HEK293 (cell line): ENCODE data around the gene ASF1B.
"Not testable (repeated sequence)": the region's sequence is repeated elsewhere in the genome, so short reads cannot be mapped to it uniquely, and the experiment has no call there.

ENCODE experiments used
- CTCF ChIA-PET: fragments of 350-600 bp; formaldehyde crosslinking; extraction: SDS; loops from one replicate; lab custom pipeline; 2021; ENCODE audit warnings: antibody characterized with exemption; lab: Yijun Ruan, JAX
- POLR2A ChIA-PET: fragments of 300-600 bp; formaldehyde crosslinking; extraction: SDS; loops from one replicate; lab custom pipeline; 2020; ENCODE audit warnings: antibody characterized with exemption, inconsistent platforms; lab: Yijun Ruan, JAX
- H3K27ac ChIP-seq: fragments of 200-500 bp; sonication (Bioruptor generic); 2 replicates; pipeline ENCODE4 v1.5.1; 2014; ENCODE audit warnings: low read depth, low read length, control low read depth, inconsistent platforms; ENCODE audit errors: extremely low read depth
- H3K36me3 ChIP-seq, 2 experiments: fragments of 200-500 bp in 1 of 2; sonication (Bioruptor generic) in 1 of 2; 1 replicate in 1 of 2; 2 replicates in 1 of 2; pipeline ENCODE4 v1.5.1; 2014 to 2017; ENCODE audit warnings: inconsistent platforms in 2 of 2, low read length in 2 of 2; ENCODE audit not compliant: control insufficient read depth in 2 of 2, insufficient read depth in 1 of 2
- H3K4me1 ChIP-seq: fragments of 200-500 bp; sonication (Bioruptor generic); 2 replicates; pipeline ENCODE4 v1.5.1; 2014; ENCODE audit warnings: mild to moderate bottlenecking, low read length, inconsistent platforms; ENCODE audit not compliant: control insufficient read depth, insufficient read depth
- H3K4me3 ChIP-seq: 2 replicates; pipeline ENCODE4 v1.5.1; 2011; ENCODE audit warnings: low read depth, mild to moderate bottlenecking, control low read depth, low read length, moderate library complexity
- H3K9me3 ChIP-seq: fragments of 200-500 bp; sonication (Bioruptor generic); 2 replicates; pipeline ENCODE4 v1.5.1; 2014; ENCODE audit warnings: low read depth, low read length, inconsistent platforms; ENCODE audit not compliant: control insufficient read depth, insufficient read depth
- EGR2 ChIP-seq: fragments of 450-650 bp; formaldehyde crosslinking; IDR thresholded peaks from 2 replicates; pipeline ENCODE4 v1.5.1; 2016; ENCODE audit warnings: low read depth, missing biosample characterization, missing genetic modification characterization
- GLIS1 ChIP-seq: fragments of 450-650 bp; formaldehyde crosslinking; IDR thresholded peaks from 2 replicates; pipeline ENCODE4 v1.5.1; 2016; ENCODE audit warnings: missing biosample characterization, missing genetic modification characterization
- HOXC10 ChIP-seq: sonication (generic); formaldehyde crosslinking; IDR thresholded peaks from 2 replicates; pipeline ENCODE4 v1.8.1; 2023; ENCODE audit warnings: mild to moderate bottlenecking, missing genetic modification reagents
- PRDM1 ChIP-seq: fragments of 450-650 bp; formaldehyde crosslinking; IDR thresholded peaks from 2 replicates; pipeline ENCODE4; 2016; ENCODE audit warnings: missing biosample characterization, missing genetic modification characterization
- SALL2 ChIP-seq: fragments of 450-650 bp; formaldehyde crosslinking; IDR thresholded peaks from 2 replicates; pipeline ENCODE4 v1.5.0; 2017; ENCODE audit warnings: missing biosample characterization, mild to moderate bottlenecking, missing genetic modification characterization, borderline replicate concordance
- WT1 ChIP-seq: fragments of 450-650 bp; formaldehyde crosslinking; IDR thresholded peaks from 2 replicates; pipeline ENCODE4 v1.5.1; 2016; ENCODE audit warnings: missing biosample characterization, missing genetic modification characterization
- ZBTB17 ChIP-seq: fragments of 450-650 bp; formaldehyde crosslinking; IDR thresholded peaks from 2 replicates; pipeline ENCODE4 v1.5.1; 2016; ENCODE audit warnings: missing biosample characterization, missing genetic modification characterization
- ZBTB49 ChIP-seq: fragments of 450-650 bp; formaldehyde crosslinking; IDR thresholded peaks from 2 replicates; pipeline ENCODE4 v1.5.1; 2016; ENCODE audit warnings: missing biosample characterization, missing genetic modification characterization, low read depth
- ZFHX2 ChIP-seq: fragments of 450-650 bp; formaldehyde crosslinking; conservative IDR thresholded peaks from 2 replicates; pipeline ENCODE4 v1.5.1; 2016; ENCODE audit warnings: missing biosample characterization, missing genetic modification characterization
- ZNF138 ChIP-seq: fragments of 450-650 bp; formaldehyde crosslinking; IDR thresholded peaks from 2 replicates; pipeline ENCODE4 v1.5.1; 2016; ENCODE audit warnings: missing biosample characterization, missing genetic modification characterization, borderline replicate concordance
- ZNF274 ChIP-seq, 2 experiments: fragments of 200-500 bp in 1 of 2; fragments of 450-650 bp in 1 of 2; sonication (Bioruptor generic) in 1 of 2; formaldehyde crosslinking in 1 of 2; IDR thresholded peaks; 2 replicates each; pipeline versions ENCODE4 v1.5.1 to v1.6.1; 2014 to 2016; ENCODE audit warnings: borderline replicate concordance in 1 of 2, inconsistent platforms in 1 of 2, low read length in 1 of 2, missing biosample characterization in 1 of 2, missing genetic modification characterization in 1 of 2
- ZNF341 ChIP-seq: fragments of 450-650 bp; formaldehyde crosslinking; IDR thresholded peaks from 2 replicates; pipeline ENCODE4; 2016; ENCODE audit warnings: low read depth, missing biosample characterization, missing genetic modification characterization
- ZNF366 ChIP-seq: fragments of 450-650 bp; formaldehyde crosslinking; conservative IDR thresholded peaks from 2 replicates; pipeline ENCODE4 v1.5.1; 2016; ENCODE audit warnings: missing biosample characterization, missing genetic modification characterization
- ZNF394 ChIP-seq: fragments of 450-650 bp; formaldehyde crosslinking; IDR thresholded peaks from 2 replicates; pipeline ENCODE4 v1.5.1; 2016; ENCODE audit warnings: missing biosample characterization, missing genetic modification characterization, mild to moderate bottlenecking, moderate library complexity, borderline replicate concordance
- ZNF404 ChIP-seq: fragments of 450-650 bp; formaldehyde crosslinking; IDR thresholded peaks from 2 replicates; pipeline ENCODE4 v1.5.1; 2017; ENCODE audit warnings: missing biosample characterization, missing genetic modification characterization
- ZNF558 ChIP-seq: fragments of 450-650 bp; formaldehyde crosslinking; IDR thresholded peaks from 2 replicates; pipeline ENCODE4 v1.5.1; 2016; ENCODE audit warnings: missing biosample characterization, missing genetic modification characterization
- ZNF600 ChIP-seq: fragments of 450-650 bp; formaldehyde crosslinking; IDR thresholded peaks from 2 replicates; pipeline ENCODE4 v1.5.1; 2016; ENCODE audit warnings: missing biosample characterization, missing genetic modification characterization
- ZNF623 ChIP-seq: fragments of 450-650 bp; formaldehyde crosslinking; IDR thresholded peaks from 2 replicates; pipeline ENCODE4 v1.5.1; 2016; ENCODE audit warnings: missing biosample characterization, missing genetic modification characterization
- ZNF768 ChIP-seq: fragments of 450-650 bp; formaldehyde crosslinking; IDR thresholded peaks from 2 replicates; pipeline ENCODE4 v1.5.1; 2018; ENCODE audit warnings: missing biosample characterization, mild to moderate bottlenecking, missing genetic modification characterization

ASF1B gene

GRCh38 chr19:14146789-14147216 lies 10.4 kb upstream of the ASF1B start:
- TF ChIP-seq SALL2 (tag by site-specific recombination) (no peak), EGR2 (0 out of 2 replicates have a peak, but pooled peaks have one; percentile 22), WT1 (0 out of 2 replicates have a peak, but pooled peaks have one; percentile 16), ZFHX2 (peak; percentile 77), ZNF600 (0 out of 2 replicates have a peak, but pooled peaks have one; percentile 41), ZBTB17 (tag by site-specific recombination) (0 out of 2 replicates have a peak, but pooled peaks have one; percentile 37), GLIS1 (tag by site-specific recombination) (no peak), ZNF394 (tag by site-specific recombination) (no peak; the same call in 1 of the 2 replicates)
- H3K36me3 ChIP-seq = peaks cover 0 to 5% of the 10 kb centered on the region in 2 experiments; a peak in 2 of 3 replicates
- ChIA-PET CTCF (interaction anchor here (0.6 to 3.7 kb wide), 4 partner anchors 10 to 267 kb away, joined by 3 to 26 read pairs (median 4); partner anchors contain the start of gene ASF1B), POLR2A (interaction anchor here (2.6 kb wide), 1 partner anchor 10 kb away, joined by 13 read pairs; the partner anchor contains the start of gene ASF1B)
- no peaks in the 10 kb centered on the region for H3K9me3 ChIP-seq
- no peak overlapping the region for H3K4me3 ChIP-seq
- no peak overlapping the region for H3K27ac ChIP-seq
- H3K4me1 ChIP-seq = no peaks in the 10 kb centered on the region

GRCh38 chr19:14146169-14146568 lies 9.8 kb upstream of the ASF1B start:
- not testable (repeated sequence) for H3K4me1 ChIP-seq, H3K9me3 ChIP-seq, H3K4me3 ChIP-seq, H3K36me3 ChIP-seq, H3K27ac ChIP-seq
- TF ChIP-seq PRDM1 (tag by site-specific recombination) (peak; percentile 97), ZNF366 (tag by site-specific recombination) (peak; percentile 67)
- POLR2A ChIA-PET = interaction anchor here (2.6 kb wide), 1 partner anchor 9 kb away, joined by 13 read pairs; the partner anchor contains the start of gene ASF1B
- CTCF ChIA-PET = interaction anchor here (0.5 to 3.7 kb wide), 5 partner anchors 9 to 275 kb away, joined by 3 to 26 read pairs (median 4); partner anchors contain the start of gene ASF1B

GRCh38 chr19:14145381-14145780 lies 9.0 kb upstream of the ASF1B start:
- Histone ChIP-seq H3K9me3 (no peaks in the 10 kb centered on the region), H3K4me3 (no peak overlapping the region), H3K27ac (no peak overlapping the region), H3K4me1 (no peaks in the 10 kb centered on the region), H3K36me3 (no peaks in the 10 kb centered on the region; a peak in 1 of 3 replicates)
- TF ChIP-seq ZBTB49 (tag by site-specific recombination) = no peak
- TF ChIP-seq ZNF404 (tag by site-specific recombination) = no peak
- no peak for TF ChIP-seq ZNF558 (tag by site-specific recombination)
- TF ChIP-seq ZNF138 (tag by site-specific recombination) = no peak
- peak; percentile 76 for TF ChIP-seq ZNF341 (tag by site-specific recombination)
- TF ChIP-seq ZNF274 (IDR thresholded peaks at IDR 0.05; ENCODE audit: low read length) = no peak
- no peak for TF ChIP-seq ZNF274 (tag by site-specific recombination; IDR thresholded peaks at IDR 0.05; ENCODE audit: borderline replicate concordance)
- no peak for TF ChIP-seq HOXC10 (CRISPR knock-in tag)
- no peak for TF ChIP-seq ZNF768
- peak; percentile 95 for TF ChIP-seq ZNF623 (tag by site-specific recombination)
- POLR2A ChIA-PET = interaction anchor here (2.6 kb wide), 1 partner anchor 9 kb away, joined by 13 read pairs; the partner anchor contains the start of gene ASF1B
- CTCF ChIA-PET = interaction anchor here (0.5 to 3.7 kb wide), 4 partner anchors 9 to 249 kb away, joined by 3 to 26 read pairs (median 5); partner anchors contain the start of gene ASF1B
